ENCODE results near the gene DUSP3.

The DUSP3 gene

DNA sequence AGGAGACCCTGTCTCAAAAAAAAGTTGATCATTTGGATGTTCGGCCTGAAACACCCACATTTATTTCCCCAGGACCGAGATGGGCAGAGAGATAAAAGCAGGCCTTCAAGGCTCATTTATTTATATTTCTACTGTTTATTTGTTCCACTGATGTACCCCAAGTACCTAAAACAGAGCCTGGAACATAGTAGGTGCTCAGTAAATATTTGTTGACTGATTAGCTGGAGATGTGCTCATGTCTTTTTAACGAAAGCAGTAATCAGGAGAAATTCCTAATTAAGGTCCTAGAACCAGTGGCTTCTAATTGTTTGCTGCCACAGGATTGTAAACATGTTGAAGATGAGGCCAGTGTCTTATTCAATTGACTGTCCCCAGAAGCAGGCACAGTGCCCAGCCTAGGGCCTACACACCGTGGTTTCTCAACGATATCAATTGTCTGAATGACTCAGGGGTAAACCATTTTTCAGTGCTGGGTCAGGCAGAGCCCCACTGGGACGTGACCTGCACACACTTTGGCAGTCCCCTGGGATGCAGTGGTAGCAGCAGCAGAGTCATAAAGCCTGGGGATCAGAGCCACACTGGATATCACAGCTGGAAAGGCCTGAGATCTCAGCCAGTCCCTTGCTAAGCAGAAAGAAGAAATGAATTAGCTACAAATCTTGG is 54.9 kb downstream of the DUSP3 start:
- no peak for DNase-seq

DNA sequence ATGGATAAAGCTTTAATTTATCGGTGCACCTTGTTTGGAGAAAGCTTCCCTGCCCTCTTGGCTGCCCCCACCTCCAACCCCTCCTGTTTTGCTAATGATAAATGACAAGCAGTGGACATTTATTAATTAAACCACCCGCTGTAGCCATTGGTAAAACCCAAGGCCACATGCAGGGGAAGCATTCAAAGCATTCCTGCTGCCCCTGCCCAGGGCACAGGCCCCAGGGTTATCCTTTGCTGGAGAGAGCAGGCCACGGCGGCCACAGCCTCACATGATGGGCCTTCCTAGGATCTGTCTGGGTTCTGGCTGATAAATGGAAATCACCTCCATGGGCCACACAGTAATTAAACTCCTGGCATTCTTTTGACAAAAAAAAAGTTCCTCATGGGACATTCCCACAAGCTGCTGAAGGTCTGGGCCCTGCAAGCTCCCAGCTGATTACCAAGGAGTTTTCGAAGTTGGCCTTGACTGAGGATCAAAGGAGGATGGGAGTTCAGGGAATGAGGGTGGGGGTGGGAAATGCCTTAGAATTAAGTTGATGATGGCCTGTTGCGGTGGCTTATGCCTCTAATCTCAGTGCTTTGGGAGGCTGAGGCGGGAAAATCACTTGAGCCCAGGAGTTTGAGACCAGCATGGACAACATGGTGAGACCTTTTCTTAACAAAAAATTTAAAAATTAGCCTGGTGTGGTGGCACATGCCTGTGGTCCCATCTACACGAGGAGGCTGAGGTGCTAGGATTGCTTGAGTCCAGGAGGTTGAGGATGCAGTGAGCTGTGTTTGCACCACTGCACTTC is 55.7 kb downstream of the DUSP3 start:
- DNase-seq: no peak

DNA sequence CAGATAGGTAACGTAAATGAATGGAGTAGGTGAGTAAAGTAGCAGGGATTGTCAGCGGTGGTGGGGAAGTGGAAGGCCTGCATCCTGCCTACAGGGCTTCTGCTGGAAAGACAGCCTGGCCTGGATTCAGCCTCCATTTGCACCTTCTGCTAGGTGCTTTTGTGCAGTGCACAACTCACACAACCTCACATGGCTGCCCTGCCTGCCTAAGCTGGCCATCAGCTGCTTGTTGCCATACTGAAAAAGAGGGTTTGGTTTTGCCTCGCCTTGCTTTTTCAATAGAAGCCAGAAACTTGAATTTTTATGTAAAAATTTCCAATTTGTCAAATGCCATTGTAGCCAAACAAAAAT is 56.5 kb downstream of the DUSP3 start:
- DNase-seq: no peak

DNA sequence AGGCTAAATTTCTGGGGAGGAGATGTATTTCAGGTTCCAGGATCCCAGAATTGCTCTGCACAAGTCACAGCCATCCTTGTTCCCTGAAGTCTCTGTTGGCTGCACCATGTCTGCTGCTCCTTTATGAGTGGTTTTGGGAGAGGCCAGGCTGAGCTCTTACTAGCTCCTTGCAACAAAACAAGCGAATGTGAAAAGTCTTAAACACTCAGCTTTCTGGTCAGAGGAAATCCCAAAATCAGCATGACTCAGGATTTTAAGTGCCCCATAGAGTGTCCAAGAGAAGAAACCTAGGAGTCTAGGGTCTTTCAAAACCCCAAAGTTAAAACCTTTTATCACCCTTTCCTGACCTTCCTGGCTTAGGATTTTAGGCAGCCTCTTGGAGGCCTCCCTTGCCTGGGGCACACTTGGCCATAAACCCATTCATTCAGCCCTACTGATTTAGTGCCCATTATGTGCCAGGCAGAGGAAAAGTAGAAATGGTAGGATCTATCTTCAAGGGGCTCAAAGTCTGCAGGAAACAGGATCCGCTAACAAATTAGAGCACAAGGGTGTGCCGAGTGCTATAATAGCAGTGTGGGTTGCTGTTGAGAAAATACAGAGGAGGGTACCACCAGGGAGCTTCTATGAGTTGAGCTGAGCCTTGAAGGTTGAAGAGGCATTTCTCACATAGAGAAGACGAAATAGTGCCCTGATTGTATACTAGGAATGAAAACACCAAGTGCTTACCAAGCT is 57.1 kb downstream of the DUSP3 start:
- DNase-seq: no peak

DNA sequence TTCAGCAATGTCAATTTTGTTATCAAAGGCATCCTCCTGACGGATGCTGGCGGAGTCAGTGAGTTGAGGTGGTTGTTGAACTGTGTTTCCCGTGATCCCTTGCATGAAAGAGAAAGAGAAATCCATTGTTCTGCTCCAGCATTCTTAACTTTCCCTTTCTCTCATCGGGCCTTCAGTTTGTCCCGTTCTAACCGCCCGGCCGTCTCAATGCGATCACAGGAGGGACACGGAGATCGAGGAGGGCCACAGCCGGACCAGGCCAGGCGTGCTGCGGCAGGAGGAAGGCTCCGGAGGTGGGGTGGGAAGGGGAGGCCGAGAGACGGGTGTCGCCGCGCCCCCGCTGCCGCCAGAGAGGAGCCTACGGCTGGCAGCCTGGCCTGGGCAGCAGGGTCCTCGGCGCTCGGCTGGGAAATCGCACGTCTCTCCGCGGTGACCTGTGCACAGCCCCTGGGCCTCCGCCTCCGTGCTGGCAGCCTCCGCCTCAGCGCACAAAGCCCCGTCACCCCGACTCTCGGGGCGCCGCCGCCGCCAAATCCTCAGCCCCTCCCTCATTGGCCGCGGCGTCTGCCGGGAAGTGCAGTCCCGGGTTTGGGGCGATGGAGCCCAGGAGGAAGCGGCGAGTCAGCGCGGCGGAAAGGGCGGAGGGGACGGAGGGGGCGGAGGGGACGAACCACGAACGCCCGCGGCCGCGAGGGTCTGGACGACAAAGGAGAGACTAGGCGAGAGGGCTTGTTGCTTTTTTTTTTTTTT is 58.3 kb downstream of the DUSP3 start:
- peak; percentile 55 for DNase-seq

DNA sequence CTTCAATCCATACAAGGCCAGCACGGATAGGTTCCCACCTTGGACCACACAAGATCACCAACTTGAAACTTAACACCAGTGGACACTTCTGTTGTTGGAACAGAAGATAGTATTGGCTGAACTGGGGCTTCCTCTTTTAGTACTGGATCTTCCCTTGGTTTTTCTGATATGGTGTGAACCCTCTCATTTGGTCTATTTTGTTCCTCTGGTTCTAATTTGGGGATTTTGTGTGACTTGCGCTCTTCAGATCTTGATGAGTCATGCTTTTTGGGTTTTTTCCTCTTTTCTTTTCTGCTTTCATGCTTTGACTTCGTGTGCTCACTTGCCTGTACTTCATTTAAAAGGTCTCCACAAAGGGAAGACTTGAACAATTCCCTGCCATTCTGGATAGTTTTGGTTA is 59.2 kb downstream of the DUSP3 start:
- no peak for DNase-seq

DNA sequence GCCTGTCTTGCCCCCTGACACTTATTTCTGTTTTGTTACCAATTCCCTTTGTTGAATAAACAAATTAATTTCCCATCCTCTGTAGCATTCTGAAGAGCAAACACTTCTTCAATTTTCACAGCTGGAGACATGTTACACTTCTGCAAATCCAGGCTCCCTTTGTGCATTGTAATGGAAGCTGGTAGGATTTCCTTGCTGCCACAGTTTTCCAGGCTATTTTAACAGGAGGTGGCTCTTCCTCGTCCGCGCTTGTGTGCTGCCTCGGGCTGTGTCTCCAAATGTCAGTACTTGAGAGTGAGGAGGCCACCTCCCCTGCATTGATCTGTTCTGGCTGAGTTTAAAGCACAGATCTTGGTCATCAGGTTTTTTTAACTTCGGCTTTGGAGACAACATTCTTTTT is 60.2 kb downstream of the DUSP3 start:
- DNase-seq: no peak

DNA sequence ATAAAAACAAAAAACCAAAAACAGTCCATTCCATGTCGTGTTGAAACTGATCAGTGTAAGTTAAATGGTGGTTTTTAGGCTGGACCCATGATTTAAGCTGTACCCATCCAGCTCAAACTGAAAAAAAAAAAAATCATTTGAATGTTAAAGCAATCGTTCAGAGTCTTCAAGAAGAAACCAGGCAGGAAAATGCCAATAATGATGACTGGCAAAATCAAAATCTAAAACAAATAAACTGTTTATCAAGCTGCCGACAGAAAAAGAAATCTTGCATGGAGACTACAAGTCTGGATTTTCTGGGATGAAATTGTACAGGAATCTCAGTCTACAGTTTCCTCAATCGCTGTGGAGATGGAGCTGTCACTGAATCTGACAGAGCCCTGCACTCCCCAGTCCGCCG is 60.9 kb downstream of the DUSP3 start:
- DNase-seq: no peak

All from activated T-cell treated with anti-CD3 and anti-CD28 coated beads for 4 hours (primary cell).